ENCODE measurements around the gene TUBGCP5.
"Not testable (repeated sequence)": the region's sequence is repeated elsewhere in the genome, so short reads cannot be mapped to it uniquely, and the experiment has no call there.

Gene TUBGCP5

DNA sequence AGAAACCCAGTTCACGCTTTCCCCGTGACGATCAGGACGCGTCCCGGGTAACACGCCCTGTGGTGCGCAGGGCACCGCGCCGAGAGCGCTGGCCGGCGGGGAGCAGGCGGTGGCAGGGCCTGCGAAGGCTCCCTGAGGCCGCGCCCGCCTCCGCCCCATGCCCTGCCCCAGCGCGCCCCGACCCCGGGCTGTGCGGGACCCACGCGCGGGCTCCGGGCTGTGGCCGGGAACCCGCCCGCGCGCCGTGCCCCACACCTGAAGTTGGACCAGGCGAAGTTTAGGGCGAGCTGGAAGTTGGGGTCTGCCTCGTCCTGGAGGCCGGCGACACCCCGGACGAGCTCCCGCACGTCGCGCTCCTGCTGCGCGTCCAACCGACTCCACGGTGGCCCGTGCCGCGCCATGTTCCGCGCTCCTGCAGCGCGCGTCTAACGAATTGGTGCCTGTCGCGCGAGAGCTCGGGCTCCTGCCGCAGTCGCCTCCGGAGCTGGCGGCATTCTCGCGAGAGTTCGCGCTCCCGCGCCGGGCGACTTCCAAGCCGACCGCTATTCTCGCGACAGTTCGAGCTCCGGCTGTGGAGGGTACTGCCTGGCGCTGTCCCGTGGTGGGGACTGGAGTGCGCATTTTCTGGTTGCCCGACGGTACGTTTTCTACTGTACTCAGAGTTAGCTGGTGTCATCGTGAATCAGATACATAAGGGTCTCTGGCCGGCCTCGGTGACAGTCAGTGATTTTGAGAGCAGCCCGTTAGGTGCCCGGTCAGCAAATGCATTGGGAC, at the start of gene TUBGCP5:
TUBGCP5 (minus strand) TSS at position 427 of the 774 bp plus-strand sequence; CDS start at position 401, 26 bp downstream.
- peak; percentile 96 for DNase-seq

DNA sequence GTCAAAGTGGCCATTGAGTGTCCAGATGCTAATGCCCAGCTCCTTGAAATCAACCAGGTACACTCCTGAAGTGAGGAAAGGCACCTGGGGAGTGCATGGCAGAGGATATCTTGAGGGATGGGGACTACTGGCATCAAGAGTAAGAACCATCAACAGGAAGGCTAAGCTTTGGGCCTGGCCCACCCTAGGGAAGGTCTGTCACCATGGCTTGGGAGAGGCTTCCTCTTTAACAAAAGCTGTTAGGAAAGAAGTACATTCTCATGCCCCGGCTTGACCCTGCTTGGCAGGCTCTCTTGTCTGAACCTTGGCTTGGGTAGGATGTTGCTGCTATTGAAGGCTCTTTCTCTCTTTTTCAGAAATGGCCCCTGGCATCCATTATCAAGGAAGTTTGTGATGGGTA, 43.7 kb upstream of the TUBGCP5 start:
- DNase-seq: no peak

DNA sequence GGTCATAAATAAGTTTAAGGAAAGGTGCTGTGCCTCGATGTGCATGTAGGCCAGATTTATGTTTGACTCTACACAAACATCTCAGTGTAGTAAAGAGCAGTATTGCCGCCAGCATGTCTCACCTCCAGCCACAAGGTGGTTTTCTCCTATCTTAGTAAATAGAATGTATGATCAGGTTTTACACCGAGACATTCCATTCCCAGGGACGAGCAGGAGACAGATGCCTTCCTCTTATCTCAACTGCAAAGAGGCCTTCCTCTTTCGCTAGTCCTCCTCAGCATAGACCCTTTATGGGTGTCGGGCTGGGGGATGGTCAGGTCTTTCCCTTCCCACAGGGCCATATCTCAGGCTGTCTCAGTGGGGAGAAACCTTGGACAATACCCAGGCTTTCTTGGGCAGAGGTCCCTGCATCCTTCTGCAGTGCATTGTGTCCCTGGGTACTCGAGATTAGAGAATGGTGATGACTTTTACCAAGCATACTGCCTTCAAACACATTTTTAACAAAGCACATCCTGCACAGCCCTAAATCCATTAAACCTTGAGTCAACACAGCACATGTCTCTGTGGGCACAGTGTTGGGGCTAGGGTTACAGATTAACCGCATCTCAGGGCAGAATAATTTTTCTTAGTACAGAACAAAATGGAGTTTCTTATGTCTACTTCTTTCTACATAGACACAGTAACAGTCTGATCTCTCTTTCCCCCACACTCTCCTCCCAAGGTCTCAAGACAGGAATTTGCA, 42.8 kb upstream of the TUBGCP5 start:
- not testable (repeated sequence) for DNase-seq

DNA sequence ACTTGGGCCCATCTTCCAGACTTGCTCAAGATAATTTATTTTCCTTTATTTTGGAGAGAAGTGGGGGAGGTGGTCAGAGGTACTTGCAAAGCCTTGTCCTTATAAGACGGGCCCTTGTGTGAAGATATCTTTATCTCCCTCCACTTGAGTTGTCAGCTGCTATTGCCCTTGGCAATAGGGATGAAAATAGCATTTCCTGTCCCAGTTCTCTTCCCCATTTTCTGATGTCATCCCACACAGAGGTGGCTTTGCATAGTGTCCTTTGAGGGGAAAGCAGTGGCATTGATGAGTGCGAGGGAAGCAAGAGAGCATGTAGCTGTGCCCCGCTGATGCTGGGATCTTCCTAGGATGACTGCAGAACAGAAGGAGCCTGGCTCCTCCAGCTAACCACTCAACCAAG, 41.9 kb upstream of the TUBGCP5 start:
- no peak for DNase-seq

GRCh38 chr15:23079766-23080165, 40.4 kb upstream of the TUBGCP5 start:
- no peak for DNase-seq

DNA sequence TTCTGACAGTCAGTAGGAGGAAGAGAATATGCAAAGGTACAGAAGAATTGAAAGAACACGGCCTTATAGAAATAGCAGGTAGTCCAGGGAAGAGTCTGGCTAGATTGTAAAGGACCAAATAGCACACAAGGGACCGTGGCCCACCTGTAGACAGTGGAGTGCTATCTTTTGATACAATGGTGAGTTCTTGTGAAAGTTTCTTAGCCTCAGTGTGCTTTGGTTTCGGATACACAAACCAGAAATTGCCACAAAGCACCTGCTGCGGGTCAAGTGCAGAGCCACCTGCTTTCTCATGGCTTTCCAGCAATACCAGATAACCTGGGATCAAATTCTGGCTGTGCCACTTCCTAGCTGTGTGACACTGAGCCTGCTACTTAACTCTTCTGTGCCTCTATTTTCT, 36.6 kb upstream of the TUBGCP5 start:
- no peak for DNase-seq

- no peak for DNase-seq
Observed at GRCh38 chr15:23074684-23075083, 35.3 kb upstream of the TUBGCP5 start.

DNA sequence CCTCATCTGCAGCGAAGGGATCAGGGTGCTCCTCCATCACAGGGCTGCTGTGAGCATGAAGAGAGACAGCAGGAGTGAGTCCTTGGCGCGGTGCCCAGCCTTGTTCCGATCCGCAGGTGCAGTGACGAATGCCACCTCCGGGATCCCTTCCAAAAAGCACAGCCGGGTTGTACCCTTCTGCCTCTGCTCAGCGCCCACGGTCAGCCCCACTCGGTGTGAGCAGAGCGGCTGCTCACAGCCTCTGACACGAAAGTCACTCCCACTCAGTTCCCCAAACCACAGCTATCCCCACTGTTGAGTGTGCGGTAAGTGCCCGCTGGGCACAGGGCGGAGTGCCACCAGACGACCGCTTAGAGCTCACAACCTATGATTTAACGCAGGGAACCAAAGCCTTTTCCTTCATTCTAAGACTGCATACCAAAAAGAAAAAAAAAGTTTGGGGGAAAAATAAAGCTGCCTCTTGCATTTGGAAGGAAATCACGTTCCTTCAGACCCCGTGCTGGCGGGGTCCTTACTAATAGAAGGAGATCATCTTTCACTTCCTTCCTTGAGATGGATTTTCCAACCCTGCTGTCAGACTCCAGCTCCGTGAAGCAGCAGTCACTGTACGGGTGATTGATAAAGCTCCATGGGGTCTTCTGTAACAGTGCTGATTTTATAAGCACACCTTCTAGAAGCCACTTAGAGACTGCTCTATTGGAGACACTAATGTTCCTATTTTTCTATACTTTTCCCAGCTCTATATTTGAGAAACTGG, 34.7 kb upstream of the TUBGCP5 start:
- DNase-seq: no peak

GRCh38 chr15:23072633-23073032, 33.3 kb upstream of the TUBGCP5 start:
- DNase-seq: no peak

DNA sequence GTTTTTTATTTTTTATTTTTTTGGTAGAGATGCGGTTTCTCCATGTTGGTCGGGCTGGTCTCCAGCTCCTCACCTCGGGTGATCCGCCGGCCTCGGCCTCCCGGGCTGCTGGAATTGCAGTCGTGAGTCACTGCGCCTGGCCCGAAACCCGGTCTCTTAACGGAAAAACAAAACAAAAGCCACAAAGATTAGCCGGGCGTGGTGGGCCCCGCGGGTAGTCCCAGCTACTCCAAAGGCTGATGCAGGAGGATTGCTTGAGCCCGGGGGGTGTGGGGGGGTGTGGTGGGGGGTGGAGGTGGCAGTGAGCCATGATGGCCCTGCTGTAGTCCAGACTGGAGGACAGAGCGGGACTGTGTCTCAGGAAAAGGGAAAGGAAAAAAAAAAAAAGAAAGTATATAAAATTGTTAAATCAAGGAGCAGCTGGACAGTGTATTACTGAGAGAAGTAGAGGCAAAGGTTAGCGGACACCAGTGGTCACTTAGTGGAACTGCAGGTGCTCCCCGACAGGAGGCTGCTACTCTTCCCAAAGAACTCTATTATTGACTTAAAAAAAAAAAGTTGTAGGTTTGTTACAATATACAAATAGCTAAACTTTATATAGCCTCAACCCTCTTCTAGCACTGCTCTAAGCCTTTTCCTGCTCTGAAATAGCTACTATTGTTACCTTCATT, 30.3 kb upstream of the TUBGCP5 start:
- no peak for DNase-seq

DNA sequence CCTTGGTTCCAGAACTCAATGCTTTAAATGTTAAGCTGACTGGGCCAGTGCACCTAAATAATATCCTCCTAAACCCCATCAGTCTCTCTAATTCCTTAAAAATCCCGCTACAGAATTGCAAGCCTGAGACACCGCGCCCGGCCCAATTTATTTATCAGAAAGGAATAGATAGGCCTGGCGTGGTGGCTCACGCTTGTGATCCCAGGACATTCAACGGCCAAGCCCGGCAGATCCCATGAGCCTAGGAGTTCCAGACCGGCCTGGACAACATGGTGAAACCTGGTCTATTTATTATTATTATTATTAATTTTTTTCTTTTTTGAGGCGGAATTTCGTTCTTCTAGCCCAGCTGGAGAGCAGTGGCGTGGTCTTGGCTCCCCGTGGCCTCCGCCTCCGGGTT, 28.0 kb upstream of the TUBGCP5 start:
- DNase-seq: no peak

DNA sequence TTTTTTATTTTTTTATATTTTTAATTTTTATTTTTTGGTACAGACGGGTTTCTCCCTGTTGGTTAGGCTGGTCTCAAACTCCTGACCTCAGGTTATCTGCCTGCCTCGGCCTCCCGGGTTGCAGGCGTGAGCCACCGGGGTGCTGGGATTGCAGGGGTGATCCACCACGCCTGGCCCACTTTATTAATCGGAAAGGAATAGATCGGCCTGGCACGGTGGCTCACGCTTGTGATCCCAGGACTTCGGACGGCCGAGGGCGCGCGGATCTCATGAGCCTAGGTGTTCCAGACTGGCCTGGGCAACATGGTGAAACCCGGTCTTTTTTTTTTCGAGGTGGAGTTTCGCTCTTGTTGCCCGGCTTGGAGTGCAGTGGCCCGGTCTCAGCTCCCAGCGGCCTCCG, 26.5 kb upstream of the TUBGCP5 start:
- DNase-seq: no peak

- DNase-seq: no peak
Observed at GRCh38 chr15:23064156-23064555, 24.8 kb upstream of the TUBGCP5 start.

GRCh38 chr15:23057707-23058106, 18.3 kb upstream of the TUBGCP5 start:
- DNase-seq: no peak

GRCh38 chr15:23055316-23055715, 15.9 kb upstream of the TUBGCP5 start:
- DNase-seq: no peak

- DNase-seq: no peak
Observed at GRCh38 chr15:23052522-23052921, 13.2 kb upstream of the TUBGCP5 start.

GRCh38 chr15:23050708-23051107, 11.3 kb upstream of the TUBGCP5 start:
- no peak for DNase-seq

DNA sequence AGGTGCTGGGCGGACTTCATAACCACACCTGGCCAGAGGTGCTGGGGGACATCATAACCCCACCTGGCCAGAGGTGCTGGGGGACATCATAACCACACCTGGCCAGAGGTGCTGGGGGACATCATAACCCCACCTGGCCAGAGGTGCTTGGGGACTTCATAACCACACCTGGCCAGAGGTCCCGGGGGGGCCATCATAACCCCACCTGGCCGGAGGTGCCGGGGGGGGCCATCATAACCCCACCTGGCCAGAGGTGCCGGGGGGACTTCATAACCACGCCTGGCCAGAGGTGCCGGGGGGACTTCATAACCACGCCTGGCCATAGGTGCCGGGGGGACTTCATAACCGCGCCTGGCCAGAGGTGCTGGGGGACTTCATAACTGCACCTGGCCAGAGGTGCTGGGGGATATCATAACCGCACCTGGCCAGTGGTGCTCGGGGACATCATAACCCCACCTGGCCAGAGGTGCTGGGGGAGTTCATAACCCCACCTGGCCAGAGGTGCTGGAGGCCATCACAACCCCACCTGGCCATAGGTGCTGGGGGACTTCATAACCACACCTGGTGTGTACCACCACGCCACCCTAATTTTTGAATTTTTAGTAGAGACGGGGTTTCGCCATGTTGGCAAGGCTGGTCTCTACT, 10.7 kb upstream of the TUBGCP5 start:
- no peak for DNase-seq

GRCh38 chr15:23048572-23049282, 9.4 kb upstream of the TUBGCP5 start:
- DNase-seq: not testable (repeated sequence)

DNA sequence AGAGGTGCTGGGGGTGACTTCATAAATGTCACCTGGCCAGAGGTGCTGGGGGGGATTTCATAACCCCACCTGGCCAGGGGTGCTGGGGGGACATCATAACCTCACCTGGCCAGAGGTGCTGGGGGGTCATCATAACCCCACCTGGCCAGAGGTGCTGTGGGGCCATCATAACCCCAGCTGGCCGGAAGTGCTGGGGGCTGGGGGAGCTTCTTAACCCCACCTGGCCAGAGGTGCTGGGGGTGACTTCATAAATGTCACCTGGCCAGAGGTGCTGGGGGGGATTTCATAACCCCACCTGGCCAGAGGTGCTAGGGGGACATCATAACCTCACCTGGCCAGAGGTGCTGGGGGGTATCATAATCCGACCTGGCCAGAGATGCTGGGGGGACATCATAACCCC, 4.6 kb upstream of the TUBGCP5 start:
- DNase-seq: not testable (repeated sequence)

DNA sequence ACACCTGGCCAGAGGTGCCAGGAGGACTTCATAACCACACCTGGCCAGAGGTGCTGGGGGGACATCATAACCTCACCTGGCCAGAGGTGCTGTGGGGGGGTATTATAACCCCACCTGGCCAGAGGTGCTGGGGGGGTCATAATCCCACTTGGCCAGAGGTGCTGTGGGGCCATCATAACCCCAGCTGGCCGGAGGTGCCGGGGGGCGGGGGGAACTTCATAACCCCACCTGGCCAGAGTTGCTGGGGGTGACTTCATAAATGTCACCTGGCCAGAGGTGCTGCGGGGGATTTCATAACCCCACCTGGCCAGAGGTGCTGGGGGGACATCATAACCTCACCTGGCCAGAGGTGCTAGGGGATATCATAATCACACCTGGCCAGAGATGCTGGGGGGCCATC, 4.2 kb upstream of the TUBGCP5 start:
- DNase-seq: not testable (repeated sequence)

- not testable (repeated sequence) for DNase-seq
Observed at GRCh38 chr15:23041736-23042135, 2.4 kb upstream of the TUBGCP5 start.
